Measurements from ENCODE around the gene RBM33. TPM values are rescaled to one million over a fixed set of nuclear protein-coding genes. Genes with fewer than 3 reads are reported as not detected.

RBM33 gene
- total and polyA plus RNA-seq, 2 of the 8 experiments (the other 6 are each of a cell fraction or from before 2014, with no cell fraction given) = 16.5 to 64.6 TPM

DNA sequence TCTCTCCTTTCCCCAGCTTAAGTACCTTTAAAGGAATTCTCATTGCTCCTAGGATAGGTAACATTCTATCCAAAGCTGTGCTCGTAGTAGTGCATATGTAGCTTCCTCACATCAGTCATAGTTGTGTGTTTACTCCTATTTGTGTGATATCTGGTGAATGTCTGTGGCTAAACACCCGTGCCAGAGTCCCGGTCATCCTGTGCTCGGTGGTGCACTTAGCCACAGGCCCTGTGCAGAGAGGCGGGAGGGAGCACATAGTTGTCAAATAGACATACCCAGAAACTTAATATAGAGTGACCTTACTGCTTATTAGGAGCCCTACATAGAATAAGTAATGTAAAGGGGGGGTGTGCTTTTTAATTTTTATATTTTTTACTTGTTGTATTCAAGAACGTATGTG lies 76.6 kb downstream of the RBM33 start (continued):
- no peak for TF ChIP-seq CHD7 (IDR thresholded peaks at IDR 0.05; ENCODE audit: insufficient replicate concordance, low read length)
- no peak for TF ChIP-seq CTCF (IDR thresholded peaks at IDR 0.05; ENCODE audit: control extremely low read depth in 1 of 3, insufficient read depth in 1 of 3, low read depth in 1 of 3, low read length in 3 of 3)
- TF ChIP-seq TCF12 (IDR thresholded peaks at IDR 0.05; ENCODE audit: low read depth, low read length) = no peak
- TF ChIP-seq SIX5 (IDR thresholded peaks at IDR 0.05; ENCODE audit: low read depth, low read length) = no peak
- no peak for TF ChIP-seq POU5F1 (IDR thresholded peaks at IDR 0.05; ENCODE audit: low read depth, low read length)
- no peak for TF ChIP-seq RFX5 (IDR thresholded peaks at IDR 0.05; ENCODE audit: borderline replicate concordance, low read depth, low read length)
- TF ChIP-seq JUND (IDR thresholded peaks at IDR 0.05; ENCODE audit: low read length) = no peak
- no peak for TF ChIP-seq TEAD4 (IDR thresholded peaks at IDR 0.05; ENCODE audit: low read depth, low read length)
- TF ChIP-seq FOSL1 (IDR thresholded peaks at IDR 0.05; ENCODE audit: insufficient read depth, low read depth, low read length) = no peak
